CD14-positive monocyte (primary cell): ENCODE results near the gene CELF5. TPM values are rescaled to one million over a fixed set of nuclear protein-coding genes. Genes with fewer than 3 reads are reported as not detected.
A peak's percentile ranks its signal among the peaks of the same experiment; 100 is the strongest.

Source experiments
- DNase-seq, 3 donors: peaks; one replicate each; pipeline ENCODE4 v3.0.0-alpha.2; 2011 to 2022
- H2AFZ ChIP-seq: 2 replicates; pipeline ENCODE4 v1.6.0; 2012; ENCODE audit warnings: mild to moderate bottlenecking, low read depth, low read length, inconsistent platforms; ENCODE audit not compliant: insufficient read depth, poor library complexity, severe bottlenecking
- H3K27ac ChIP-seq, 2 donors: 1 replicate in 1 of 2; 2 replicates in 1 of 2; pipeline ENCODE4 v1.5.1; 2012 to 2013; ENCODE audit warnings: low read length in 2 of 2, control low read depth in 1 of 2, inconsistent platforms in 1 of 2, low read depth in 1 of 2, mild to moderate bottlenecking in 1 of 2
- H3K27me3 ChIP-seq, 2 donors: one replicate each; pipeline versions ENCODE4 v1.6.0 to v1.6.1; 2011 to 2013; ENCODE audit warnings: low read length in 2 of 2; ENCODE audit not compliant: control insufficient read depth in 2 of 2, insufficient read depth in 2 of 2
- H3K36me3 ChIP-seq, 2 donors: replicated peaks in 1 of 2; 1 replicate in 1 of 2; 2 replicates in 1 of 2; pipeline versions ENCODE4 v1.5.1 to v1.6.1; 2012 to 2013; ENCODE audit warnings: low read length in 2 of 2, control low read depth in 1 of 2, inconsistent platforms in 1 of 2, mild to moderate bottlenecking in 1 of 2; ENCODE audit not compliant: insufficient read depth in 2 of 2, control insufficient read depth in 1 of 2
- H3K4me1 ChIP-seq, 2 donors: 1 replicate in 1 of 2; 2 replicates in 1 of 2; pipeline versions ENCODE4 v1.5.1 to v1.6.1; 2012 to 2013; ENCODE audit warnings: low read length in 2 of 2, control low read depth in 1 of 2, inconsistent platforms in 1 of 2, mild to moderate bottlenecking in 1 of 2, moderate library complexity in 1 of 2; ENCODE audit not compliant: insufficient read depth in 2 of 2, control insufficient read depth in 1 of 2
- H3K4me2 ChIP-seq: replicated peaks from 2 replicates; pipeline ENCODE3; 2012; ENCODE audit warnings: low read length, moderate library complexity, mild to moderate bottlenecking; ENCODE audit not compliant: poor library complexity, severe bottlenecking; ENCODE audit errors: extremely low read depth
- H3K4me3 ChIP-seq, 3 experiments: fragments of 200-600 bp in 1 of 3; sonication (generic) in 1 of 3; replicated peaks in 1 of 3; 1 replicate in 2 of 3; 2 replicates in 1 of 3; pipeline ENCODE4 v1.5.1; 2011 to 2013; ENCODE audit warnings: low read length in 3 of 3, mild to moderate bottlenecking in 3 of 3, control low read depth in 2 of 3, low read depth in 2 of 3, inconsistent platforms in 1 of 3, moderate library complexity in 1 of 3
- H3K79me2 ChIP-seq: 2 replicates; pipeline ENCODE4 v1.6.0; 2012; ENCODE audit warnings: mild to moderate bottlenecking, control low read depth, inconsistent platforms, low read length, moderate library complexity; ENCODE audit not compliant: insufficient read depth
- H3K9ac ChIP-seq: 2 replicates; pipeline ENCODE4 v1.6.0; 2017; ENCODE audit warnings: low read length, mild to moderate bottlenecking; ENCODE audit not compliant: insufficient read depth, poor library complexity, severe bottlenecking
- H3K9me3 ChIP-seq, 2 donors: replicated peaks in 1 of 2; 1 replicate in 1 of 2; 2 replicates in 1 of 2; pipeline versions ENCODE4 v1.5.1 to v1.6.1; 2012 to 2013; ENCODE audit warnings: low read length in 2 of 2, control low read depth in 1 of 2; ENCODE audit not compliant: control insufficient read depth in 1 of 2, insufficient read depth in 1 of 2
- H4K20me1 ChIP-seq: 2 replicates; pipeline ENCODE4 v1.6.0; 2012; ENCODE audit warnings: mild to moderate bottlenecking, low read length, control low read depth, moderate library complexity; ENCODE audit not compliant: insufficient read depth
- H3K27ac Mint-ChIP-seq, 7 donors: one replicate each; pipeline ENCODE4 v1.8.0; 2020; ENCODE audit warnings: mild to moderate bottlenecking in 7 of 7, mixed read lengths in 7 of 7, moderate library complexity in 6 of 7, inconsistent platforms in 2 of 7
- H3K27me3 Mint-ChIP-seq, 3 donors: one replicate each; pipeline ENCODE4 v1.8.0; 2021 to 2022; ENCODE audit warnings: low read depth in 3 of 3, mild to moderate bottlenecking in 3 of 3, mixed read lengths in 3 of 3, moderate library complexity in 3 of 3, inconsistent platforms in 1 of 3
- H3K36me3 Mint-ChIP-seq, 2 donors: one replicate each; pipeline ENCODE4 v1.8.0; 2020; ENCODE audit warnings: mixed read lengths in 2 of 2, inconsistent platforms in 1 of 2, mild to moderate bottlenecking in 1 of 2
- H3K4me1 Mint-ChIP-seq: one replicate; pipeline ENCODE4 v1.8.0; 2020; ENCODE audit warnings: mild to moderate bottlenecking, mixed read lengths
- H3K4me3 Mint-ChIP-seq, 2 donors: one replicate each; pipeline ENCODE4 v1.8.0; 2020; ENCODE audit warnings: mild to moderate bottlenecking in 2 of 2, mixed read lengths in 2 of 2, moderate library complexity in 1 of 2
- H3K9me3 Mint-ChIP-seq, 7 donors: one replicate each; pipeline ENCODE4 v1.8.0; 2020 to 2022; ENCODE audit warnings: mixed read lengths in 7 of 7, mild to moderate bottlenecking in 6 of 7, moderate library complexity in 6 of 7, inconsistent platforms in 2 of 7
- CTCF ChIP-seq: fragments of 200-600 bp; IDR thresholded peaks from one replicate; pipeline ENCODE4 v1.8.0; 2022; ENCODE audit warnings: antibody characterized with exemption, mild to moderate bottlenecking
- WGBS: methylation state at CpG from one replicate; pipeline ENCODE4 v1.1.5; 2013; ENCODE audit warnings: missing lambda C conversion rate; ENCODE audit not compliant: insufficient coverage; 5-methylcytosine and 5-hydroxymethylcytosine counted together
- intact Hi-C, 2 donors: fragments of 100-400 bp; cut with micrococcal nuclease; formaldehyde crosslinking; loops; one replicate each; pipeline versions ENCODE4 v1.15.0 to v1.15.1; 2023
- polyA plus RNA-seq, 3 donors: library from polyadenylated mRNA; depleted of rRNA in 1 of 3; unstranded in 2 of 3; stranded (reverse) in 1 of 3; fragments of 300-500 nt in 2 of 3; fragments of >200 nt in 1 of 3; fragmentation: Illumina TruSeq in 2 of 3; gene quantifications; 1 replicate in 2 of 3; 2 replicates in 1 of 3; pipeline ENCODE4 v1.2.3, GENCODE V29; 2012 to 2021

The CELF5 gene
- polyA plus RNA-seq, 3 donors: not detected

- Histone ChIP-seq H2AFZ (no peak overlapping the region), H3K4me2 (no peak overlapping the region), H3K36me3 (no peaks in the 10 kb centered on the region), H3K79me2 (no peaks in the 10 kb centered on the region), H3K9ac (no peak overlapping the region), H4K20me1 (no peaks in the 10 kb centered on the region), H3K27ac (no peak overlapping the region), H3K9me3 (peaks cover 0 to 5% of the 10 kb centered on the region in 2 donors), H3K27me3 (peaks cover 2 to 35% of the 10 kb centered on the region in 2 donors), H3K4me3 (no peak overlapping the region), H3K4me1 (no peaks in the 10 kb centered on the region)
- no peak overlapping the region for H3K27ac Mint-ChIP-seq
- H3K4me3 Mint-ChIP-seq: peak overlapping the region; percentile 16 to 55
- intact Hi-C loops: no loop called here
- DNase-seq: no peak
- peaks cover 0 to 10% (median 0%) of the 10 kb centered on the region in 7 donors for H3K9me3 Mint-ChIP-seq
- no peaks in the 10 kb centered on the region for H3K4me1 Mint-ChIP-seq
- H3K36me3 Mint-ChIP-seq: no peaks in the 10 kb centered on the region
- H3K27me3 Mint-ChIP-seq: peaks cover 26 to 46% (median 36%) of the 10 kb centered on the region in 3 donors
- 95% methylated on average over 5 of the region's 5 CpGs for WGBS
- no peak for TF ChIP-seq CTCF
These were observed 1.8 kb upstream of the CELF5 start for GRCh38 chr19:3222709-3223108.

- no peak overlapping the region for H3K9ac ChIP-seq
- H3K27ac Mint-ChIP-seq: no peak overlapping the region
- no peak overlapping the region for H3K4me3 ChIP-seq
- no peaks in the 10 kb centered on the region for H3K36me3 Mint-ChIP-seq
- no peaks in the 10 kb centered on the region for H3K36me3 ChIP-seq
- WGBS: 0% methylated on average over 3 of the region's 9 CpGs
- no peaks in the 10 kb centered on the region for H3K79me2 ChIP-seq
- no peaks in the 10 kb centered on the region for H3K4me1 ChIP-seq
- peaks cover 0 to 10% (median 0%) of the 10 kb centered on the region in 7 donors for H3K9me3 Mint-ChIP-seq
- H3K27ac ChIP-seq: no peak overlapping the region
- intact Hi-C loops: no loop called here
- peaks cover 9 to 58% of the 10 kb centered on the region in 2 donors for H3K27me3 ChIP-seq
- no peak overlapping the region for H2AFZ ChIP-seq
- H3K9me3 ChIP-seq: peaks cover 0 to 5% of the 10 kb centered on the region in 2 donors
- H3K27me3 Mint-ChIP-seq: peaks cover 26 to 61% (median 45%) of the 10 kb centered on the region in 3 donors
- no peak for DNase-seq
- no peaks in the 10 kb centered on the region for H3K4me1 Mint-ChIP-seq
- no peaks in the 10 kb centered on the region for H4K20me1 ChIP-seq
- H3K4me3 Mint-ChIP-seq: peak overlapping the region in 1 of 2 donors; percentile 76
- H3K4me2 ChIP-seq: no peak overlapping the region
- TF ChIP-seq CTCF: no peak
These were observed 666 bp downstream of the CELF5 start for GRCh38 chr19:3225169-3225485.
